H4 (cell line): ENCODE data around the gene VSIR. TPM values are rescaled to one million over a fixed set of nuclear protein-coding genes. Genes with fewer than 3 reads are reported as not detected.

ENCODE experiments used
- DNase-seq: peaks from one replicate; pipeline ENCODE4 v3.0.0-alpha.2; 2015; ENCODE audit warnings: low spot score
- total RNA-seq: library from RNA; depleted of rRNA; stranded (reverse); fragments of >200 nt; shearing (Covaris generic); gene quantifications from 2 replicates; pipeline ENCODE4 v1.2.3, GENCODE V29; 2014; rRNA removed

Gene VSIR
- 0.81 and 1.0 TPM in 2 replicates for total RNA-seq

- DNase-seq, result no peak
These were observed at the start of gene VSIR for GRCh38 chr10:71773221-71773971. VSIR (minus strand) TSS chr10:71773520; CDS start chr10:71773439, 81 bp downstream.

DNA sequence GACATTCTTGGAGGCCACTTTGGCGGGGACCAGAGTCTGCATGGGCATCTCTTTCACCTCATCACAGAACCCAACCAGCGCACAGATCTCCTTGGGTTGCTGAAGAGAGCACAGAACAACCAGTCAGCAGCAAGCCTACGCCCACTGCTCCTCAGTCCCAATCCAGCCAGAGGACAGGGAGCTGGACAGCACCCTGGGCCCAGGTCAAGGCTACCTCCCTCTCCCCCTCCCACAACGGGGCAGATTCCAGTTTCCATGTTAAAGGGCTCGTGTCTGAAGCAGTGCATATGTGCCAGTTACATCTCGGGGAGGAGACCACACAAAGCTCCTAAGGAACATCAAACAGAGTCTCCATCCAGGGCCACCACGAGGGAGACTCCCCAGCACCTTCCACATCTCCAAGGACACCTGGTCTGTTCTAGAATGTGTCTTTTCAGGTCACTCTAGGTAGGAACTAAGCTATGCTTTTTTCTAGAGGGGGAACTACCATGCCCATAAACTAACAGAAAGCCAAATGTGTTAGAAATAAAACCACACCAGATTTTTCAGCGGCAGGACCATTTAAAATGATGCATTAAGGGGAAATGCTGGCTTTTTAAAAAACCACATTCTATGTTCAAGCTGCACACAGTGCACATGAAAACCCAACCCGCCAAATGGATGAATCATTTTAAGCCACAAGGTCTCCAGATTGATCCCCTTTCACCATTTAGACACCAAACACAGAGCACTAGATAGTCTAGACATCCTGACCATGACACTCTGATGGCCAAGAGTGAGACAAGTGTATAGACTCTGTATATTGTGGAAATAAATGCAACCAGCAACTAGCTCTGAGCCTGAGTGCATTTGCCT, 48.8 kb upstream of the VSIR start:
- no peak for DNase-seq

DNA sequence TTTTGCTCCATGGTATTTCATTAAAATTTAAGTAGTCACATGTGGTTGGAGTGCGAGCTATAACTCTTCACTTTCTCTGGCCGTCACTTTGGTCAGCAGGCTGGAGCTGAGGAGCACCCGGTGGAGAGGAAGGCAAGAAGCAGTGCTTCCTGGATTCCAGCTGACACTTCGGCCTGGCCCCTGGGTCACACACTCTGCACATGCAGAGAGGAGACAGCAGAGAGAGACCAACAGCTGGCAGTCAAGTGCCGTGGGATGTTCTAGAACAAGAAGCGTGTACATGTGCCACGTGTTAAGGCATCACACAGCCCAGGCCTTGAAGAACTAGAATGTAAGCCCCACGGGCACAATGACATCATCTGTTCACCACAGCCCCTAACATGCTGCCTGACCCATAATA, 47.6 kb upstream of the VSIR start:
- no peak for DNase-seq

- DNase-seq, result no peak
These were observed 46.7 kb upstream of the VSIR start for GRCh38 chr10:71819985-71820384.

- no peak for DNase-seq
These were observed 46.1 kb upstream of the VSIR start for GRCh38 chr10:71819441-71819861.

- DNase-seq, result no peak
These were observed 45.4 kb upstream of the VSIR start for GRCh38 chr10:71818674-71819260.

- no peak for DNase-seq
These were observed 44.7 kb upstream of the VSIR start for GRCh38 chr10:71817831-71818655.

- no peak for DNase-seq
These were observed 43.8 kb upstream of the VSIR start for GRCh38 chr10:71816936-71817618.

GRCh38 chr10:71816421-71816851, 43.1 kb upstream of the VSIR start:
- DNase-seq, result no peak

- DNase-seq, result no peak
These were observed 42.3 kb upstream of the VSIR start for GRCh38 chr10:71815515-71816130.

DNA sequence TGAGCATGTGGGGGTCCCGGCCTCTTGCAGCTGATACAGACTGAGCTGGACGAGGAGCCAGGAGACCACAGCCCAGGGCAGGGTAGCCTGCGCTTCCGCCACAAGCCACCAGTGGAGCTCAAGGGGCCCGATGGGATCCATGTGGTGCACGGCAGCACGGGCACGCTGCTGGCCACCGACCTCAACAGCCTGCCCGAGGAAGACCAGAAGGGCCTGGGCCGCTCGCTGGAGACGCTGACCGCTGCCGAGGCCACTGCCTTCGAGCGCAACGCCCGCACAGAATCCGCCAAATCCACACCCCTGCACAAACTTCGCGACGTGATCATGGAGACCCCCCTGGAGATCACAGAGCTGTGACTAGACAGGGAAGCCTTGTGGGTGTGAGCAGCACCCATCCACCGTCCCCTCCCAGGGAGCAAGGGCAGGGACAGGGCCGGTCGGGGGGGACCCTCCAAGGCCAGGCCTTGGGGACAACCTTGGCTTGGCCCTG, 41.6 kb upstream of the VSIR start:
- DNase-seq, result no peak

- no peak for DNase-seq
These were observed 39.7 kb upstream of the VSIR start for GRCh38 chr10:71812913-71813590.

DNA sequence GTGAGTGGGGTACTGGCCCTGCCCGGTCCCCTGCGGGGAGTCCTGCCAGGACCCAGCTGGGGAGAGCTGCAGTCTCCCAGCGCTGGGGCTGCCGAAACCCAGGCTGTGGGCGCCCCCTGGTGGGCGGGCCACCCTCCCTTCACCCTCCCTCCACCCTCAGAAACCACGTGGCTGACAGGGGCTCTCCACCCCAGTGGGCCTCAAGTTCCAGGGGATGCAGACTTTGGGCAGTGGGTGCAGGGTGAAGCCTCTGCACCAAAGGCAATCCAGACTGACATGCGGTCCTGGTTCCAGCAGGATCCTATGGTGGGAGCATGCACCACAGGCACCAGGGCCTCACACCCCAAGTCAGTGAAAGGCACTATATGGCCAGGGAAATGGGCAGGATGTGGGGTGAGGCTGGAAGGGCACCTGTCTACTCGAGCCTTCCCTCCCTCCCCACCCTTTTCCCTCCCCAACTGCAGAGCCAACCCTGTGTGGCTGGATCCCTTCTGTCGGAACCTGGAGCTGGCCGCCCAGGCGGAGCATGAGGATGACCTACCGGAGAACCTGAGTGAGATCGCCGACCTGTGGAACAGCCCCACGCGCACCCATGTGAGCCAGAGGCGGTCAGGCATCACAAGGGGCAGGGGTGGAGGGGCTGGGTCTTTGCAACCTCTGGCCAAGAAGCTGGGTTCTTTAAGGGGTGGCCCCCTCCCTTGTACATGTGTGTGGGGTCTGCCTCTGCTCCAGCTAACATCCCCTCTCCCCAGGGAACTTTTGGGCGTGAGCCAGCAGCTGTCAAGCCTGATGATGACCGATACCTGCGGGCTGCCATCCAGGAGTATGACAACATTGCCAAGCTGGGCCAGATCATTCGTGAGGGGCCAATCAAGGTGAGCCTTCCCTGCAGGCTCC, 38.9 kb upstream of the VSIR start:
- DNase-seq, result no peak

- DNase-seq, result no peak
These were observed 38.0 kb upstream of the VSIR start for GRCh38 chr10:71811351-71811750.

- DNase-seq, result no peak
These were observed 36.9 kb upstream of the VSIR start for GRCh38 chr10:71810048-71810750.

DNA sequence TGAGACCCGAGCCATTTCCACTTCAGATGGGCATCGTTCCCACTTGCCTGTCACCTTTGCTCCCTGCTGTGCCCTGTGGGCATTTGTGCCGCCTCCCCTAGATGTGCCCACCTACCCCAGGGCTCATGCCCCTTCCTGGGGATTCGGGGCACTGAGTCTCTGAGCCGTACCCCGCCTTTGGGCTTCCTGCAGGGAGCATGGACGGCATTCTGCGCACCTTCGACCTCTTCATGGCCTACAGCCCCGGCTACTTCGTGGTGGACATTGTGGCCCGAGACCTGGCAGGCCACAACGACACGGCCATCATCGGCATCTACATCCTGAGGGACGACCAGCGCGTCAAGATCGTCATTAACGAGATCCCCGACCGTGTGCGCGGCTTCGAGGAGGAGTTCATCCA, 36.3 kb upstream of the VSIR start:
- DNase-seq, result no peak

- no peak for DNase-seq
These were observed 34.5 kb upstream of the VSIR start for GRCh38 chr10:71807557-71808510.
